HG02840 (cell line): Measurements from ENCODE around the gene EIF6.

Experiments used
- ATAC-seq: cut with Tn5 transposase; IDR thresholded peaks from one replicate; pipeline ENCODE4 v1.9.1; 2021; ENCODE audit warnings: mild to moderate bottlenecking, moderate library complexity, moderate number of reproducible peaks; ENCODE audit not compliant: unreplicated experiment, low FRiP score

EIF6 gene

DNA sequence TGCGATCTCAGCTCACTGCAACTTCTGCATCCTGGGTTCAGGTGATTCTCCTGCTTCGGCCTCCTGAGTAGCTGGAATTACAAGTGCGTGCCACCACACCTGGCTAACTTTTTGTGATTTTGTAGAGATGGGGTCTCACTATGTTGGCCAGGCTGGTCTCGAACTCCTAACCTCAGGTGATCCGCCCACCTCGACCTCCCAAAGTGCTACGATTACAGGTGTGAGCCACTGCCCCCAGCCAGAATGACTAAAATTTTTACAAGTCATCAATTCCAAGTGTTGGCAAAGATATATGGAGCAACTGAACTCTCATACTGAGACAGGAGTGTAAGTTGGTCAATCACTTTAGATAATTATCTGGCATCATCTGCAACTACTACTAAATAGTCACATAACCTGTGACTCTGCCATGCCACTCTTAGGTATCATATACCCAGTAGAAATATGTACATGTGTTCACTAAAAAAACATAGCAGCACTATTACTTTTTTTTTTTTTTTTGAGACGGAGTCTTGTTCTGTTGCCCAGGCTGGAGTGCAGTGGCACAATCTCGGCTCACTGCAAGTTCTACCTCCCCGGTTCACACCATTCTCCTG lies 3.0 kb downstream of the EIF6 start:
- no peak for ATAC-seq

DNA sequence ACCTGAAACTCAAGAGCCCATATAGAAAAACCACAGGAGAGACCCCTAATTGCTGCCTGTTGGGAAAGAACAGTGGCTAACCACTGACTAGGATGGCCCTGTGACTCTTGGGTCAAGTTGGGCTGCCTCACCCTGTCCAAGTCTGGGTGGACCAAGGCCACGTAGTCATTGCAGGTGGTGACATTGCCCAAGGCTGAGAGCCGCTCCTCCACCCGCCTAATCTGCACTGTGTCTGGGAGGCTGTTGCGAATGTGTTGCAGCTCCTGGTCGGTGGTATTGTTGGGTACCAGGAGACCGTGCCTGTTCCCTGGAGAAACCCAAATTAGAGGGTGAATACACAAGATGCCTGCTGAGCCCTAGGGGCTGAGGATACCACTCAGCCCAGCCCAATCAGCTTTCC lies 4.0 kb downstream of the EIF6 start:
- no peak for ATAC-seq

DNA sequence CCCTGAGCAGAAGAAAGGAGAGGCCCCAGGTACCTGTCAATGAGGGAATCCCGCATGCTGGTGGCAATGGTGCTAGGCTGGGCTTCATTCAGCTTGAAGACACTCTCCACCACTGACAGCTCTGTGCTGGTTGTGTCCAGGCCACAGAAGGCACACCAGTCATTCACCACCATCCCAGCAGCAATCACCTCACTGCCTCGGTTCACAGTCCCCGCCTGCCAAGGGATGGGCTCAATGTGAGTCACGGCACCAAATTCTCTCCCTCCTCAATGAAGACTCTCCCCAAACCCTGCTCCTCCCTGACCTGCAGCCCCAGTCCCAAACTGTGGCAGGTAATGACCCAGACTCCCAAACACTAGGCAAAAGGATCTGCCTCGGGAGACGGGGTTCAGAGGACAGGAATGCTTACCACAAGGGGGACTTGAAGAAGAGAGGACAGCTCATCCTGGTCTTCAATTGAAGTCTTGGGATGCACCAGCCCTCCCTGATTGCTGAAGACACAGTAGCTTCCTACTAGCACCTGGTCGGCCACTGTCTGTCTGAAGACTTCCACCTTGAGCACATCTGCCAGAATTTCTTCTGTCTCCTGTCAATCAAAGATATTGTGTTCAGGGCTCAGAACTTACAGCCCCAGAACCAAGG lies 4.9 kb downstream of the EIF6 start:
- ATAC-seq: no peak

DNA sequence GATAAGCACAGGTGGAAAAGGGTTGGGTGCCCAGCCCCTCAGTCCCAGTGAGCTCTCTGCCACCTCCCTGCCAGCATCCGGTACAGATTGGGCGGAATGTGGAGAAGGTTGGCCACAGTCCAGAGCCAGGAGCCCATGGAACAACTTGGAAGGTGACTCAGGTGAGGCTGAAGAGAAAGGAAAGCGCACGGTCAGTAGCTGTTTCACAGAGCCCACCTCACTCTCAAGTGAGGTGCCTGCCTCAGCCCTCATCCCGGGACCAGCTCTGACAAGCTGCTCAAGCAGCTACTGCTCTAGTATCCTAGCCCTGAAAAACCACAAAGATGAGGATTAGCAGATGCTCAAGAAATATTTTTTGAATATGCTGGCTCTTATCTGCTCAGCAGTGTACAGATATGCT lies 5.5 kb downstream of the EIF6 start:
- ATAC-seq: no peak

DNA sequence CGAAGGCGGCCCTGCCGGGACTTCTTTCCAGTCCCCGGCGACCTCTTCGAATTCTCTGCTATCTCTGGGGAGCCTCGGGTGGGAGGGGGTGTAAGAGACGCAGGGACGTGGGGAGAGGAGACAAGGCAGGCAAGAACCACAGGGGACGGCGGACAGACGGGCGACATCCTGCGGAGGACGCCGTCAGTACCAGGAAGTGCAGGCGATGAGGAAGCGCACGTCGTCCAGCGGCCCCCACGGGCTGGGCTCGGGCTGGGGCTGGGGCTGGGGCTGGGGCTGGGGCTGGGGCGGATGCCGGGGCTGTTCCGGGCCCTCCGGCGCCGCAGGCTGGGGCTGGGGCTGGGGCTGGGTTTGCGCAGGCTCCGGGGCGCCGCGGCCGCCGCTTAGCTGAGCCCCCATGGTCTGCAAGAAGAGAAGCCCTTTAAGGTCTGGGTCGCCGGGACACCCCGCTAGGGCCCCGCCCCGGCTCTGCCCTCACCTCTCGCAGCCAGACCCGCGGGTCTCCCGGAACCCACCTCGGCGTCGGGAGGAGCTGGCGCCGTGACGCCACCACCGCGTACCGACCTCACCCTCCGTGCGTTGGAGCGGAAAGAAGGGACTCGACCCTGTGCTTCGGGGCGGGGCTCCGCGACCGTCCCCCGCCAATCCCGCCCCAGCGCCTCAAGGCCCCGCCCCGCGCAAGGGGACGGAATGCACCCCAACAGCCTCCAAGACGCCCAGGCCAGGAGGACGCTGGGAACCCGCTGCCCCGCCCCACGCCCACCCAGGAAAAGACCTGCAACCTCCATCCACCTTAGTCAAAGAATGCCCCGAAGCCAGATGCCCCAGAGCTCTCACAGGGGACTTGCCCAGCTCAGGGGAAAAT lies 6.8 kb downstream of the EIF6 start, which contains the start of gene MMP24OS:
Gene MMP24OS, minus strand, starts transcription at position 592 of the 865 bp plus-strand sequence. Its CDS starts 193 bp downstream, at position 399.
- peak; percentile 81 for ATAC-seq

DNA sequence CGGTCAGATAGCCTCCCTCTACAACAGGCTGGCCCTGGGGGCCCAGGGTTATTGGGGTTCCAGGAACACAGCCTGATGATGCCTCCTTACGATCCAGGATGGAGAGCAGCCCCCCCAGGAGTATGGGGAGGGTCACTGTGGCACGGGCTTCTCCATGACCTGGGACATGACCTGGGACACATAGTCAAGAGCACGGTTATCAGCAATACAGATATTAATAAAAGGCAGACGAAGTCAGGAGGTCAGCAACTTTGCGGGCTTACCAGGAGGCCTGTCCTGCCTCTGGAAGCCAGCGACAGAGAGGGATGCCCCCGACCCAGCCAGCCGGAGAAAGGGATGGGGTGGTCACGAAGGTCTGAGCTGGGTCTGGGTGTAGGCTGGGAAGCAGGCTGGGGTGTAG lies 7.4 kb downstream of the EIF6 start:
- peak; percentile 15 for ATAC-seq

DNA sequence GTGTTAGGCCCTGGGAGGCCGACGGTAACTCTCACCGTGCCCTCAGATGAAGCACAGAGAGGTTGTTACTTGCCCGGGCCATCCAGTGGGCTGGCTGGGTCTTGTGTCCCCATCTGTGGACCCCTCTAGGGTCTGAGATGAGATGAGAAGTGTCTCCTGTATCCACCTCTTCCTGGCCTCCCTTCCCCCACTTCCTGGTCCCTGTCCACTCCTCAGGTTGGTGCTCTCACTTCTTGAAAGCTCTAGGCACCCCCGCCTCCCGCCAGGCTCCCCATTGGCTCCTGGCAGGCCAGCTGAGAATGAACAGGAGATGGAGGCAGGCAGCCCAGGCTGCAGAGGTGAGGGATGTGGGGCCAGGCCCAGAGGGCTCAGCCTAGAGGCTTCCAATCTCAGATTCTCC lies 8.2 kb downstream of the EIF6 start:
- ATAC-seq: no peak

DNA sequence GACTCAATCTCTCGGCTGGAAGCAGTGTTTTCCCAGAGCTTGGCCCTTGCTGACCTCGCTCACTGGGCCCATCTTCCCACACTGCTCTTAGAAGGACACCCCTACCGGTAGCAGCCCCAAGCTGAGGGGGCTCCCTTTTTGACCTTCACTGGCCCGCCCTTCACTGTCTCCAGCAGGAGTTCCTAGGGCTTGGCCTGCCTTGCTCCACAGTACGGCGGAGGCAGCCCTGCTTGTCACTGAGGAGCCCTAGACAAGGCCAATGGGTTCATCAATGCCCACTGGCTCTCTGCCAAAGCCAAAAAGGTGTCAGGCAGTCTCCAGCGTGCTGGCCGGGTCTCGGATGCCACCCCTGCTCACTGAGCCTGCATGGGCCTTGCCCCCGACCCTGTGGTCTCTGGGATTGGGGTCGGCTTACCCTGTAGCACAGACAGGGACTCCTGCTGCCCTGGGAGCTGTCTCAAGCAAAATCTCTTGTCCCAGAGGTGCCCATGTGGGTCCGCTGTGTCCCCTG lies 8.8 kb downstream of the EIF6 start:
- ATAC-seq: no peak

DNA sequence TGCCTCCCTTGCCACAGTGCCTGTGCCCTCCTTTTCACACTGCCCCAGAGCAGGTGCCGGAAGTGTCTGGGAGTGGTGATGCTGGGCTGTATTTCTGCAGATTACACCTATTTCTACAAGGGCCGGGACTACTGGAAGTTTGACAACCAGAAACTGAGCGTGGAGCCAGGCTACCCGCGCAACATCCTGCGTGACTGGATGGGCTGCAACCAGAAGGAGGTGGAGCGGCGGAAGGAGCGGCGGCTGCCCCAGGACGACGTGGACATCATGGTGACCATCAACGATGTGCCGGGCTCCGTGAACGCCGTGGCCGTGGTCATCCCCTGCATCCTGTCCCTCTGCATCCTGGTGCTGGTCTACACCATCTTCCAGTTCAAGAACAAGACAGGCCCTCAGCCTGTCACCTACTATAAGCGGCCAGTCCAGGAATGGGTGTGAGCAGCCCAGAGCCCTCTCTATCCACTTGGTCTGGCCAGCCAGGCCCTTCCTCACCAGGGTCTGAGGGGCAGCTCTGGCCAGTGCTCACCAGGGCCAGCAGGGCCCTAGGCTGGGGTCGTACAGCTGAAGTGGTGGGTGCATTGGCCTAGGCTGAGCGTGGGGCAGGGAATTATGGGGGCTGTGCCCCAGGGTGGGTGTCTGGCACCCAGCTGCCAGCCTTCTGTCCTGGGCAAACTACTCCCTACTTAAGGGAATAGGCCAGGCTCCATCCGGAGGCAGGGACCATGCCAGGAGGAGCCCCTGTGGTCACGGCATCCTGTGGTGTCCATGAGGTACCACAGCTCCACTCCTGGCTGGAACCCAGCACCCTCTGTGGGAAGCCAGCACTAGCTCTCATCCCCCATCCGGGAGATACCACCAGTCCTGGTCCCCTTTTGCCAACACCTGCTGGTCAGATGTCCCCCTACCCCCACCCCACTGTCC lies 10.1 kb downstream of the EIF6 start:
- ATAC-seq: no peak

DNA sequence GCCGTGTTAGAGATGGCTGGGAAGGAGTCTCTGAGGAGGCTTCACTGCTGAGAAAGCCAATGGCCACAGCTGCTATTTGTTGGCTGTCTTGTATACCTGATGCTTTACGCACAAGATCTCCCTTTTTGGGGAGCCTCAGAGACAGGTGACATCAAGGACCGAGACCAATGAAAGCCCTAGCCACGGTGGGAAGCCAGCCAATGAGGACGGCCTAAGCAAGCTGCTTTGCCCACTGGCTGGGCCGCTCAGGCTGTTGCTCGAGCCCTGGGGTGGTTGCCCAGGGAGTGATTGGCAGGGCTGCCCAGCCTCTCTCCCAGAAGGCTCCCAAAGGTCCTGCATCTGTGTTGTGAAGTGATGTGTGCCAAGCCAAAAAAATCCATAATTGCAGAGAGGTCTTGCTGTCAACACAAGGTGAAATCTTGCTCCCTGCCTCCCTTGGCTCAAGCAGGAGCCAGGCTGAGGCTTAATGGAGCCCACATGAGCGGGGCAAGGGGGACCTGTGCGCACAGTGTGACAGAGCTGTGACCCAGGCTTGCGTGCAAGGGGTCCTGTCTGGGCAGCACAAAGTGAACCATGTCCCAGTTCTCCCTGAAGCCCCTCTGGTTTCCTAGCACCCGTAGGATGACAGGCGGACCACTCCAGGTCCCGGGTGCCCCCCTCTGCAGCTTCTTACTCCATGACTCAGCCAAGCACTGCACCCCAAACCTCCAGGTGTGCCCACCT lies 11.0 kb downstream of the EIF6 start:
- no peak for ATAC-seq

DNA sequence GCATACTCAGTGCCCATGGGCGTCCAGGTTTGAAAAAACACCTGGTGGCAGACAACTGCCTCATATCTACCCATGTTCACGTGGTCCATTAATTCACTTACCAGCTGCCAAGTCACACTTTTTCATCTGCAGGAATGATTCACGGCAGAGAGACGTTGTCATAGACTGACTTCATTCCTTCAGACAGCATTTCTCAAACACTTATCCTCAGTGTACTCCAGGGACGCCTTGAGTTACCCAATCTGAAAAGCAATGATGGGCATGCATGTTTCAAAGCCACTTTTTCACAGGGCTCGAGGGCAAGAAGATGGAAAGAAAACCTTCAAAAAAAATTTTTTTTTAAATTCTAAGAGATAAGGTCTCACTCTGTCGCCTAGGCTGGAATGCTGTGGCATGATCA lies 12.7 kb downstream of the EIF6 start:
- ATAC-seq: no peak

DNA sequence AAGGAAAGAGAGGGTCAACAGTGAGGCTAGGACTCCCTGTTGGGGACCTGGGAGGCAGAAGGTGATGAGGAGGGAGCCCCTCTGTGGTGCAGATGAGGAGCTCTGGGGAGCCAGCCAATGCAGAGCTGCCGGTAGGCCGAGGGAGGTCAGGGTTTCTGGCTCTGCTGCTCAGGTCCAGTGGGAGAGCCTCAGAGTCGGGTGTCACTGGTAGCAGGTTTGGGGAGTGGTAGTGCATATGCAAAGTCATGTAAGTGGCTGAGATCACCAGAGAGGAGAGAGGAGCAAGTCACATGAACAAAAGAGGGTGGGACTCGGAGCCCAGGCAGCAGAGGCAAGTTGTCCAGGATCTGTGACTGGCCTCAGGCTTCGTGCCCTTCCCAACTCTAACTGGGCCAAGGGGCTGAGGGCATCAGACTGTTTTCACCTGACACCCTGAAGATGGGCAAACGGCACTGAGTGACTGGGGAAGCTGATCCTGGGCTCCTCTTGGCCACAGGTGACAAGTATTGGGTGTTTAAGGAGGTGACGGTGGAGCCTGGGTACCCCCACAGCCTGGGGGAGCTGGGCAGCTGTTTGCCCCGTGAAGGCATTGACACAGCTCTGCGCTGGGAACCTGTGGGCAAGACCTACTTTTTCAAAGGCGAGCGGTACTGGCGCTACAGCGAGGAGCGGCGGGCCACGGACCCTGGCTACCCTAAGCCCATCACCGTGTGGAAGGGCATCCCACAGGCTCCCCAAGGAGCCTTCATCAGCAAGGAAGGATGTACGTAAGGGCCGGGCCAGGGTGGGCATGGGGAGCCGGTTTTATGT lies 13.3 kb downstream of the EIF6 start:
- no peak for ATAC-seq

DNA sequence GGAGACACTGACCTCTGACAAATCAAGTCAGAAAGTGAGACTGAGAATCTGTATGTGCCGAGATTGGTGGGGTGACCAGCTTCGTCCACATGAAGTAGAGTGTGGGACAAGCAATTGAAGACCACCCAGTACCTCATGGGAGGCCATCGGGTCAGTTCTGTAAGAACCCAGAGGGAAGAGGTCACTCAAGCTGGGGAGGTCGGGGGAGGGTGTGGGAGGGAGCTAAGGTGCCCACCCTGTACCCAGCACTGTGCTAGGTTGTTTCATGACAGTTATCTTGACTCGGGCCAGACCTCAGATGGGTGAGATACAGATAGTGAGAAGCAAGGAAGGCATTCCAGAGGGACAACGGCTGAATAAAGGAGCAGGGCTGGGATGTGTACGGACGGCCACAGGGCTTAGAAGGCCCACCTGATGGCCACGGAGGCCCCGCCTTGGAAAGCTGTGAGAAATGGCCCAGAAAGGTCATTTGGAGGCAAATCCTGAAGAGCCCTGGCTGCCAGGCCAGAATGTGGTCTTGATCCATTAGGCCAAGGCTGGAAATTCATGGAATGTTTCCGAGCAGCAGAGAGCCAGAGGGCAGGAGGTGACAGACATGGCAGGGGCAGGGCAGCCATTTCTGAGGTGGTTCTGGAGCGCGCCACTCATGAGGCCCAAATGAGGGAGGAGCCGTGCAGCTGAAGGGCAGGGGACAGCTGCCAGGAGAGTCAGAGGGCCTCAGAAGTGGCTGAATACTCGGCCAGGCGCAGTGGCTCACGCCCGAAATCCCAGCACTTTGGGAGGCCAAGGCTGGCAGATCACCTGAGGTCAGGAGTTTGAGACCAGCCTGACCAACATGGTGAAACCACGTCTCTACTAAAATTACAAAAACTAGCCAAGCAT lies 14.3 kb downstream of the EIF6 start:
- ATAC-seq: no peak

DNA sequence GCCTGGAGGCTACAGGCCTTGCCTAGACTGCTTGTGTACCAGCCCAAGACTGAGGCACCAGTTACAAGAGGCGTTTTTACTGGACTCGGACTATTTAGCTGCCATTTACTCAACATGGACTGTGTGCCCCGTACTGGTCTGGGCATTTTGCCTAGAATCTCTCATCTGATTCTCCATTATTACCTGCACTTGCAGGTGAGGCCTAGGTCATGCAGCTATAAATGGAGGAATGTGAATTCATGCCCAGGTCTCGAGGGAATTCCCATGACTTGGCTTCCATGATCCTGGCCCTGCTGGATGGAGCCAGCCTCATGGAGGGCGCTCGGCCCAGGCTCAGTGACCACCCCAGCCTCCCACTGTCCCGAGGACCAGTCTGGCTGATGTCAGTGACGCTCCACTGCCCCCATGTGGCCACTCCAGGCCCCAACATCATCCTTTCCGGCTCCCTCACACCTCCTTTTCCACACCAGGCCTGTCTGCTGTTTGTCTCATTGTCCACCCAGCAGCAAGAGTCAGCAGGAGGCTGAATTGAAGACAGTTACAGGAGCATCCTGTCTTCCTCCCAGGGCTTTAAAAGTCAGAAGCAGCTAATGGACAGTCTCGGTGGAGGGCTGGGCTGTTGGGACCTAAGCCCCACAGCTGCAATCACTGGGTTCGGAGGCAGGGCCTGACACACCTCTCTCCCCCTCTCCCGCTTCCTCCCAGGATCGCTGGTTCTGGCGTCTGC lies 15.4 kb downstream of the EIF6 start:
- ATAC-seq: no peak

DNA sequence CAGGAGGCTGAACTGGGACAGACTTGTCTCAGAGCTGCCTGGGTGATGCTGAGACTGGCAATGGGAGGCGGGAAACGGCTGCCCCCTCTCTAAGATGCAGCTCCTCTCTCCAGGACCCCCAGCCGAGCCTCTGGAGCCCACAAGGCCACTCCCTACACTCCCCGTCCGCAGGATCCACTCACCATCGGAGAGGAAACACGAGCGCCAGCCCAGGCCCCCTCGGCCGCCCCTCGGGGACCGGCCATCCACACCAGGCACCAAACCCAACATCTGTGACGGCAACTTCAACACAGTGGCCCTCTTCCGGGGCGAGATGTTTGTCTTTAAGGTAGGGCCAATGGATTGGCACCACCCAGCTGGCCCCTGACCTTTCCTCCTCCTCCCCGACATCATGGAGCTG lies 17.5 kb downstream of the EIF6 start:
- ATAC-seq: no peak

DNA sequence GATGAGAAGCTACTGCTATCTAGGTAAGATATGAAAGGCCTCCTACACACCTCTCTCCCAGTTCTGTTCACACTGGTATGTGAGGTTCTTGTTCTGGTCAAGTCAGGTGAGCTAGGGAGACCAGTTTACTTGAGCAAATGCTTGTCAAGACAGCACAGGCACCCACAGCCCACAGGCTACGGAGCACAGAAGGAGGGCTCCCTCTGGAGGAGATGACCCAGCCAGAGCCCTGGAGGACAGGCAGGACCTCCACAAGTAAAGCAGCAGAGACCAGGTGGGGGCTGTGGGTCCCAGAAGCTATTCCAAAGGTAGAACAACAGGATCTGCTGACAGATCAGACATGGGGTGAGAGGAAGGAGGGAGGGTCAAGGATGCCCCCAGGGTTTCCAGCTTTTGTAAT lies 19.8 kb downstream of the EIF6 start:
- ATAC-seq: no peak
